H1 (cell line): ENCODE measurements around the gene UBE2F. TPM values are rescaled to one million over a fixed set of nuclear protein-coding genes. Genes with fewer than 3 reads are reported as not detected.

Source experiments
- HDAC6 ChIP-seq: IDR thresholded peaks from one replicate; pipeline ENCODE4 v1.7.1; 2012; ENCODE audit warnings: low read depth, mild to moderate bottlenecking, inconsistent platforms, low read length, moderate library complexity
- RAD21 ChIP-seq, 2 experiments: IDR thresholded peaks in 1 of 2; conservative IDR thresholded peaks in 1 of 2; 2 replicates each; pipeline ENCODE4 v1.6.1; 2011; ENCODE audit warnings: low read depth in 2 of 2, low read length in 2 of 2, improper control_type of control experiment in 1 of 2, inconsistent platforms in 1 of 2, mild to moderate bottlenecking in 1 of 2, moderate library complexity in 1 of 2
- RNF2 ChIP-seq: fragments of 200-900, 300-1000 bp; sonication (generic); IDR thresholded peaks from 2 replicates; pipeline ENCODE4 v1.7.1; 2016; ENCODE audit warnings: borderline replicate concordance, low read depth, mild to moderate bottlenecking, antibody characterized with exemption, low read length; ENCODE audit not compliant: poor library complexity, severe bottlenecking; ENCODE audit errors: missing control alignments
- polyA plus RNA-seq, 7 experiments: library from polyadenylated mRNA; depleted of rRNA in 3 of 7; stranded (reverse) in 5 of 7; unstranded in 2 of 7; fragments of >200 nt in 5 of 7; fragments of 200-250 nt in 2 of 7; gene quantifications; 1 replicate in 5 of 7; 2 replicates in 1 of 7; 4 replicates in 1 of 7; pipeline versions ENCODE4 v1.2.1 to v1.2.3, GENCODE V29; 2011 to 2013; ENCODE audit warnings: missing spikeins in 2 of 7, mixed read lengths in 2 of 7
- total RNA-seq: library from RNA; stranded (reverse); fragmentation: NEBNext Ultra II Directional; extraction: Animal tissue kit (Norgen Biotek cat#: 25700); gene quantifications from 2 replicates; pipeline ENCODE4 v1.2.1, GENCODE V29; 2021

Gene UBE2F
- total and polyA plus RNA-seq, 2 of the 8 experiments (the other 6 are each of a cell fraction or from before 2014, with no cell fraction given): 43.3 to 59.8 TPM

- TF ChIP-seq HDAC6 (no peak), RAD21 (IDR thresholded peaks at IDR 0.05 in 1 of 2, conservative IDR thresholded peaks at IDR 0.05 in 1 of 2; ENCODE audit: low read depth in 2 of 2, low read length in 2 of 2) (no peak), RNF2 (no peak)
These were observed 101.1 kb downstream of the UBE2F start (continued) for GRCh38 chr2:238067939-238068338.
